Endothelial cell of umbilical vein (primary cell): Measurements from ENCODE around the gene PAX5. TPM values are rescaled to one million over a fixed set of nuclear protein-coding genes. Genes with fewer than 3 reads are reported as not detected.

Experiments used
- BruUV-seq: library from RNA; stranded (reverse); fragments of 400-500 nt; replicated peaks from 2 replicates; lab custom pipeline; 2021; lab: Mats Ljungman, UMichigan
- CTCF ChIA-PET: fragments of 300-600, 350-600 bp; sonication (Branson Sonifier 250); formaldehyde crosslinking; loops from one replicate; lab custom pipeline; 2021; ENCODE audit warnings: antibody characterized with exemption, inconsistent platforms; lab: Charles Lee
- POLR2A ChIA-PET: fragments of 300-600, 350-600 bp; sonication (Branson Sonifier 250); formaldehyde crosslinking; loops from one replicate; lab custom pipeline; 2021; ENCODE audit warnings: antibody characterized with exemption, inconsistent platforms; lab: Charles Lee
- DNase-seq: peaks from one replicate; pipeline ENCODE4 v3.0.0-alpha.2; 2011; ENCODE audit warnings: low read depth, low spot score
- FAIRE-seq: peaks from 2 replicates; lab custom pipeline; 2011; peaks lifted over from hg19 to GRCh38; lab: Jason Lieb, UNC
- H2AFZ ChIP-seq: 2 replicates; pipeline ENCODE4 v1.6.0; 2012; ENCODE audit warnings: low read depth, low read length, control low read depth, inconsistent platforms
- H3K27ac ChIP-seq: 2 replicates; pipeline ENCODE4 v1.5.1; 2011; ENCODE audit warnings: low read depth, mild to moderate bottlenecking, control low read depth, low read length, moderate library complexity; ENCODE audit not compliant: insufficient read depth
- H3K27me3 ChIP-seq, 2 experiments: 2 replicates each; pipeline versions ENCODE4 v1.6.0 to v1.6.1; 2011; ENCODE audit warnings: low read length in 2 of 2, mixed read lengths in 1 of 2; ENCODE audit not compliant: control insufficient read depth in 2 of 2, insufficient read depth in 2 of 2
- H3K36me3 ChIP-seq, 2 experiments: 2 replicates in 1 of 2; 3 replicates in 1 of 2; pipeline ENCODE4 v1.5.1; 2011; ENCODE audit warnings: low read length in 2 of 2, mild to moderate bottlenecking in 1 of 2, moderate library complexity in 1 of 2; ENCODE audit not compliant: control insufficient read depth in 2 of 2, insufficient read depth in 2 of 2; ENCODE audit errors: extremely low read depth in 1 of 2
- H3K4me1 ChIP-seq: 3 replicates; pipeline ENCODE4 v1.5.1; 2011; ENCODE audit warnings: mild to moderate bottlenecking, low read length; ENCODE audit not compliant: control insufficient read depth, insufficient read depth; ENCODE audit errors: extremely low read depth
- H3K4me2 ChIP-seq: 2 replicates; pipeline ENCODE4 v1.6.1; 2011; ENCODE audit warnings: low read length, control low read depth, mixed read lengths; ENCODE audit not compliant: insufficient read depth
- H3K4me3 ChIP-seq, 3 experiments: fragments of 200-600 bp in 1 of 3; sonication (generic), shearing (Covaris generic) in 1 of 3; replicated peaks in 1 of 3; 2 replicates each; pipeline ENCODE4 v1.5.1; 2011 to 2016; ENCODE audit warnings: control low read depth in 3 of 3, low read length in 3 of 3, mild to moderate bottlenecking in 2 of 3, inconsistent platforms in 1 of 3, low read depth in 1 of 3, moderate library complexity in 1 of 3; ENCODE audit not compliant: insufficient read depth in 1 of 3
- H3K79me2 ChIP-seq: 2 replicates; pipeline ENCODE4 v1.6.0; 2012; ENCODE audit warnings: low read length, inconsistent platforms; ENCODE audit not compliant: control insufficient read depth, insufficient read depth
- H3K9ac ChIP-seq: replicated peaks from 2 replicates; pipeline ENCODE3; 2011; ENCODE audit warnings: low read length, control low read depth; ENCODE audit not compliant: insufficient read depth; ENCODE audit errors: extremely low read depth
- H3K9me1 ChIP-seq: replicated peaks from 3 replicates; pipeline ENCODE4 v1.6.0; 2011; ENCODE audit warnings: mild to moderate bottlenecking, low read length; ENCODE audit not compliant: control insufficient read depth, insufficient read depth; ENCODE audit errors: extremely low read depth
- H3K9me3 ChIP-seq: replicated peaks from 2 replicates; pipeline ENCODE4 v1.5.1; 2012; ENCODE audit warnings: low read length, inconsistent platforms; ENCODE audit not compliant: control insufficient read depth, insufficient read depth
- H4K20me1 ChIP-seq: replicated peaks from 2 replicates; pipeline ENCODE3; 2011; ENCODE audit warnings: mild to moderate bottlenecking, low read length; ENCODE audit not compliant: control insufficient read depth, insufficient read depth; ENCODE audit errors: extremely low read depth
- CTCF ChIP-seq, 2 donors: IDR thresholded peaks; 1 replicate in 1 of 2; 2 replicates in 1 of 2; pipeline ENCODE4 v1.5.1; 2011; ENCODE audit warnings: low read length in 2 of 2, mild to moderate bottlenecking in 2 of 2, moderate library complexity in 2 of 2, control low read depth in 1 of 2, inconsistent platforms in 1 of 2, low read depth in 1 of 2; ENCODE audit not compliant: insufficient read depth in 1 of 2; ENCODE audit errors: extremely low read depth in 1 of 2
- EZH2 ChIP-seq: IDR thresholded peaks from 2 replicates; pipeline ENCODE4 v1.6.1; 2012; ENCODE audit warnings: borderline replicate concordance, low read depth, mild to moderate bottlenecking, moderate library complexity, low read length, inconsistent platforms; ENCODE audit not compliant: severe bottlenecking
- FOS ChIP-seq: IDR thresholded peaks from 2 replicates; pipeline ENCODE4 v1.6.1; 2011; ENCODE audit warnings: mild to moderate bottlenecking, low read length, moderate library complexity, borderline replicate concordance; ENCODE audit not compliant: insufficient read depth
- JUN ChIP-seq: IDR thresholded peaks from 2 replicates; pipeline ENCODE4 v1.6.1; 2011; ENCODE audit warnings: borderline replicate concordance, low read depth; ENCODE audit not compliant: insufficient read length, insufficient read depth
- MYC ChIP-seq: IDR thresholded peaks from one replicate; pipeline ENCODE4 v1.6.1; 2011; ENCODE audit warnings: mild to moderate bottlenecking, low read depth, low read length
- POLR2AphosphoS5 ChIP-seq: IDR thresholded peaks from 2 replicates; pipeline ENCODE4 v1.6.1; 2012; ENCODE audit warnings: low read depth, mild to moderate bottlenecking, control low read depth, low read length, moderate library complexity; ENCODE audit not compliant: insufficient read depth
- dilution Hi-C: fragments of 300-500 bp; cut with MboI; formaldehyde crosslinking; loops from one replicate; pipeline ENCODE4 v1.15.0; 2019; ENCODE audit warnings: low sequenced_read_pairs; ENCODE audit not compliant: extremely low pct_ligation_motif_present
- intact Hi-C: fragments of 100-400 bp; cut with micrococcal nuclease; formaldehyde crosslinking; loops from one replicate; pipeline ENCODE4 v1.10.0; 2022
- polyA plus RNA-seq, 4 experiments: library from polyadenylated mRNA; depleted of rRNA in 3 of 4; stranded (reverse) in 3 of 4; unstranded in 1 of 4; fragments of >200 nt; gene quantifications; 2 replicates each; pipeline versions ENCODE4 v1.2.1 to v1.2.3, GENCODE V29; 2011 to 2012; ENCODE audit warnings: missing spikeins in 1 of 4
- total RNA-seq: library from RNA; stranded (reverse); gene quantifications from 2 replicates; pipeline ENCODE4 v1.2.3, GENCODE V29; 2021

PAX5 gene
- total and polyA plus RNA-seq, 2 donors (not counting 3 experiments of a cell fraction or from before 2014, with no cell fraction given): not detected

- Histone ChIP-seq H3K4me1 (no peaks in the 10 kb centered on the region), H2AFZ (no peak overlapping the region), H3K27ac (no peak overlapping the region), H3K36me3 (no peaks in the 10 kb centered on the region), H3K4me2 (no peak overlapping the region), H3K4me3 (no peak overlapping the region), H3K79me2 (no peaks in the 10 kb centered on the region), H3K9me3 (no peaks in the 10 kb centered on the region), H3K27me3 (peaks cover 31 to 48% of the 10 kb centered on the region in 2 experiments), H3K9me1 (no peaks in the 10 kb centered on the region), H4K20me1 (no peaks in the 10 kb centered on the region), H3K9ac (no peak overlapping the region)
- ChIA-PET POLR2A (no interaction called here), CTCF (no interaction called here)
- BruUV-seq: no TSS peak
- TF ChIP-seq MYC (no peak), FOS (no peak), CTCF (IDR thresholded peaks at IDR 0.05; ENCODE audit: extremely low read depth in 1 of 2, insufficient read depth in 1 of 2, low read depth in 1 of 2, low read length in 2 of 2) (no peak), POLR2AphosphoS5 (no peak), JUN (no peak), EZH2 (no peak)
- DNase-seq (no peak), FAIRE-seq (no peak)
- dilution Hi-C loops (no loop called here), intact Hi-C loops (no loop called here)
These were observed 12.6 kb upstream of the PAX5 start for GRCh38 chr9:37046683-37047082.
